HepG2 (cell line): Measurements from ENCODE around the gene TP63. TPM values are rescaled to one million over a fixed set of nuclear protein-coding genes. Genes with fewer than 3 reads are reported as not detected.

Source experiments
- ATAC-seq: fragments of 200-7000 bp; cut with Tn5 transposase; 3 replicates; pipeline ENCODE4 v1.9.1; 2020; ENCODE audit warnings: mild to moderate bottlenecking, moderate library complexity
- BruUV-seq: library from RNA; stranded (reverse); fragments of 400-500 nt; replicated peaks from 2 replicates; lab custom pipeline; 2021; lab: Mats Ljungman, UMichigan
- CTCF ChIA-PET: fragments of 300-600 bp; formaldehyde crosslinking; extraction: SDS; loops from one replicate; lab custom pipeline; 2021; ENCODE audit warnings: low total read pairs, inconsistent platforms, low intra/inter-chr PET ratio; lab: Yijun Ruan, JAX
- POLR2A ChIA-PET: fragments of 350-600 bp; sonication (Branson Sonifier 250); formaldehyde crosslinking; loops from one replicate; lab custom pipeline; 2020; ENCODE audit warnings: antibody characterized with exemption, inconsistent platforms; lab: Yijun Ruan, JAX
- DNase-seq: peaks from one replicate; pipeline ENCODE4 v3.0.0-alpha.2; 2015; ENCODE audit warnings: low spot score
- FAIRE-seq: peaks from 3 replicates; lab custom pipeline; 2011; peaks lifted over from hg19 to GRCh38; lab: Jason Lieb, UNC
- H2AFZ ChIP-seq: one replicate; pipeline ENCODE4 v1.6.1; 2011; ENCODE audit warnings: low read length, inconsistent platforms
- H3K27ac ChIP-seq: fragments of 300-600 bp; 3 replicates; pipeline ENCODE4 v1.8.0; 2011; ENCODE audit warnings: mixed run types, mild to moderate bottlenecking, mixed read lengths, low read length, inconsistent platforms; ENCODE audit not compliant: insufficient read depth; ENCODE audit errors: extremely low read length
- H3K27me3 ChIP-seq, 2 experiments: fragments of 200-600 bp in 1 of 2; 2 replicates in 1 of 2; 3 replicates in 1 of 2; pipeline versions ENCODE4 v1.6.0 to v1.8.0; 2011; ENCODE audit warnings: low read length in 2 of 2, mild to moderate bottlenecking in 2 of 2, moderate library complexity in 2 of 2, inconsistent platforms in 1 of 2; ENCODE audit not compliant: insufficient read depth in 2 of 2, control insufficient read depth in 1 of 2
- H3K36me3 ChIP-seq, 2 experiments: fragments of 200-600 bp in 1 of 2; replicated peaks in 1 of 2; 2 replicates in 1 of 2; 3 replicates in 1 of 2; pipeline versions ENCODE4 v1.5.1 to v1.8.0; 2011; ENCODE audit warnings: low read length in 2 of 2, inconsistent platforms in 1 of 2; ENCODE audit not compliant: insufficient read depth in 2 of 2, control insufficient read depth in 1 of 2
- H3K4me1 ChIP-seq: 2 replicates; pipeline ENCODE4 v1.5.1; 2012; ENCODE audit warnings: low read length, inconsistent platforms; ENCODE audit not compliant: insufficient read depth
- H3K4me2 ChIP-seq: 2 replicates; pipeline ENCODE4 v1.6.0; 2011; ENCODE audit warnings: low read depth, low read length, inconsistent platforms
- H3K4me3 ChIP-seq, 3 experiments: fragments of 200-600 bp in 1 of 3; sonication (generic), shearing (Covaris generic) in 1 of 3; replicated peaks in 1 of 3; 2 replicates each; pipeline ENCODE4 v1.5.1; 2011 to 2016; ENCODE audit warnings: low read length in 3 of 3, inconsistent platforms in 2 of 3, low read depth in 2 of 3, mild to moderate bottlenecking in 2 of 3, control low read depth in 1 of 3, mixed read lengths in 1 of 3; ENCODE audit not compliant: insufficient read depth in 1 of 3
- H3K79me2 ChIP-seq: one replicate; pipeline ENCODE4 v1.6.1; 2011; ENCODE audit warnings: low read length, inconsistent platforms; ENCODE audit not compliant: insufficient read depth
- H3K9ac ChIP-seq: 2 replicates; pipeline ENCODE4 v1.6.0; 2011; ENCODE audit warnings: mild to moderate bottlenecking, low read depth, low read length, inconsistent platforms; ENCODE audit not compliant: insufficient read depth
- H3K9me3 ChIP-seq: 2 replicates; pipeline ENCODE4 v1.5.1; 2012; ENCODE audit warnings: mild to moderate bottlenecking, low read length
- H4K20me1 ChIP-seq: 2 replicates; pipeline ENCODE4 v1.6.0; 2011; ENCODE audit warnings: inconsistent platforms, mild to moderate bottlenecking, low read length, moderate library complexity; ENCODE audit not compliant: insufficient read depth
- ARNTL ChIP-seq: sonication (generic); formaldehyde crosslinking; IDR thresholded peaks from 2 replicates; pipeline ENCODE4 v1.4.0; 2020; ENCODE audit warnings: mild to moderate bottlenecking, missing genetic modification reagents
- EEA1 ChIP-seq: sonication (generic); formaldehyde crosslinking; IDR thresholded peaks from 2 replicates; pipeline ENCODE4 v1.5.1; 2020; ENCODE audit warnings: mild to moderate bottlenecking, missing genetic modification reagents, borderline replicate concordance
- NFYB ChIP-seq: sonication (generic); formaldehyde crosslinking; IDR thresholded peaks from 2 replicates; pipeline ENCODE4 v1.4.0; 2020; ENCODE audit warnings: missing genetic modification reagents
- NFYC ChIP-seq: IDR thresholded peaks from 2 replicates; pipeline ENCODE4 v1.6.1; 2016; ENCODE audit warnings: missing genetic modification reagents, missing compliant biosample characterization
- POLR2AphosphoS5 ChIP-seq: IDR thresholded peaks from 2 replicates; pipeline ENCODE4 v1.6.1; 2012; ENCODE audit warnings: low read depth, low read length
- ZMYM2 ChIP-seq: sonication (generic); formaldehyde crosslinking; IDR thresholded peaks from 2 replicates; pipeline ENCODE4 v1.8.0; 2022; ENCODE audit warnings: mild to moderate bottlenecking, missing genetic modification reagents
- WGBS: methylation state at CpG from one replicate; pipeline ENCODE4 v1.1.6; 2017; ENCODE audit warnings: low lambda C conversion rate; 5-methylcytosine and 5-hydroxymethylcytosine counted together
- in situ Hi-C: cut with HindIII; loops from 2 replicates; pipeline ENCODE4 v1.10.0; 2017; ENCODE audit warnings: low pct_unique_long_range_greater_than_20kb; ENCODE audit not compliant: extremely low pct_ligation_motif_present
- intact Hi-C: fragments of 100-400 bp; cut with micrococcal nuclease; formaldehyde crosslinking; loops from one replicate; pipeline ENCODE4 v1.10.0; 2022; ENCODE audit not compliant: unreplicated experiment
- polyA plus RNA-seq, 8 experiments: library from polyadenylated mRNA; depleted of rRNA in 3 of 8; stranded (reverse) in 7 of 8; unstranded in 1 of 8; fragments of >200 nt; fragmentation: Illumina TruSeq in 4 of 8; extraction: Trizol in 4 of 8; gene quantifications; 2 replicates each; pipeline versions ENCODE4 v1.2.1 to v1.2.3, GENCODE V29; 2011 to 2016; ENCODE audit warnings: low read depth in 4 of 8, missing spikeins in 1 of 8, mixed read lengths in 1 of 8; ENCODE audit not compliant: insufficient read depth in 1 of 8
- total RNA-seq, 5 experiments: library from RNA; depleted of rRNA; stranded (reverse); fragments of >200 nt; fragmentation: Illumina TruSeq; extraction: Trizol; gene quantifications; 2 replicates each; pipeline ENCODE4 v1.2.3, GENCODE V29; 2016; ENCODE audit warnings: low read depth in 1 of 5
- TF ChIP-seq, protein P1 (sequence below): sonication (generic); formaldehyde crosslinking; IDR thresholded peaks from 2 replicates; pipeline ENCODE4 v1.4.0; 2020; ENCODE audit warnings: missing genetic modification reagents
- TF ChIP-seq, protein P2 (sequence below): sonication (generic); formaldehyde crosslinking; IDR thresholded peaks from 2 replicates; pipeline ENCODE4 v1.4.0; 2020; ENCODE audit warnings: missing genetic modification reagents, borderline replicate concordance
- TF ChIP-seq, protein P3 (sequence below): IDR thresholded peaks from 2 replicates; pipeline ENCODE4 v1.6.1; 2012; ENCODE audit warnings: inconsistent platforms

Gene TP63
- total and polyA plus RNA-seq, 2 of the 13 experiments (the other 11 are each of a cell fraction or from before 2014, with no cell fraction given), result not detected

DNA sequence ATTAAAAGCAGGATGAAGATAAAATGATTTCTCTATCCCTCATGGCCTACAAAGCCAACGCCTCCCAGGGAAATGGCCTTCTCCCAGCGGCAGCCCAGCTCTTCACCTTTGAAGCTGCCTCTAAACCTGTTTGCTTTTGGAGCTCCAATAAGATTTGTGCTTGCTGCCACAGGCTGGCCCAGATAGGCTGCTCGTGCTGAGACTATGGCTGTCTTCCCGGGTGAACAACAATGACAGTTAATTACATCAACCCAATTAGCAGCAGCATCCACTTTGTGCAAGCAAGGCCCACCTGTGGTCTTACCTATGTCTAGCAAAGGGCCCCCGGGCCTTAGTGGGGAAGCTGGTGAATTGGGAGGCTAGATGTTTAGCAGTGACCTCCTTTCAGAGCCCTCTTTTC lies 309.9 kb downstream of the TP63 start:
- ATAC-seq (peak; percentile 86), DNase-seq (peak; percentile 21), FAIRE-seq (no peak)
- Histone ChIP-seq H3K79me2 (no peaks in the 10 kb centered on the region), H3K9me3 (no peaks in the 10 kb centered on the region), H3K27me3 (no peaks in the 10 kb centered on the region), H3K4me3 (no peak overlapping the region), H3K4me2 (peak overlapping the region; percentile 62), H3K9ac (no peak overlapping the region), H3K27ac (no peak overlapping the region), H3K36me3 (no peaks in the 10 kb centered on the region), H2AFZ (no peak overlapping the region), H4K20me1 (no peaks in the 10 kb centered on the region), H3K4me1 (peaks cover 22% of the 10 kb centered on the region)
- 2% methylated on average over 5 of the region's 5 CpGs for WGBS
- TF ChIP-seq NFYB (peak; percentile 31; the same call in 1 of the 2 replicates), EEA1 (CRISPR knock-in tag) (no peak), POLR2AphosphoS5 (no peak), ARNTL (CRISPR knock-in tag) (no peak), ZMYM2 (CRISPR knock-in tag) (no peak), NFYC (CRISPR knock-in tag) (peak; percentile 37; the same call in 1 of the 2 replicates)
- TF ChIP-seq, protein P1, sequence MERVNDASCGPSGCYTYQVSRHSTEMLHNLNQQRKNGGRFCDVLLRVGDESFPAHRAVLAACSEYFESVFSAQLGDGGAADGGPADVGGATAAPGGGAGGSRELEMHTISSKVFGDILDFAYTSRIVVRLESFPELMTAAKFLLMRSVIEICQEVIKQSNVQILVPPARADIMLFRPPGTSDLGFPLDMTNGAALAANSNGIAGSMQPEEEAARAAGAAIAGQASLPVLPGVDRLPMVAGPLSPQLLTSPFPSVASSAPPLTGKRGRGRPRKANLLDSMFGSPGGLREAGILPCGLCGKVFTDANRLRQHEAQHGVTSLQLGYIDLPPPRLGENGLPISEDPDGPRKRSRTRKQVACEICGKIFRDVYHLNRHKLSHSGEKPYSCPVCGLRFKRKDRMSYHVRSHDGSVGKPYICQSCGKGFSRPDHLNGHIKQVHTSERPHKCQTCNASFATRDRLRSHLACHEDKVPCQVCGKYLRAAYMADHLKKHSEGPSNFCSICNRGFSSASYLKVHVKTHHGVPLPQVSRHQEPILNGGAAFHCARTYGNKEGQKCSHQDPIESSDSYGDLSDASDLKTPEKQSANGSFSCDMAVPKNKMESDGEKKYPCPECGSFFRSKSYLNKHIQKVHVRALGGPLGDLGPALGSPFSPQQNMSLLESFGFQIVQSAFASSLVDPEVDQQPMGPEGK, result no peak
- TF ChIP-seq, protein P2, sequence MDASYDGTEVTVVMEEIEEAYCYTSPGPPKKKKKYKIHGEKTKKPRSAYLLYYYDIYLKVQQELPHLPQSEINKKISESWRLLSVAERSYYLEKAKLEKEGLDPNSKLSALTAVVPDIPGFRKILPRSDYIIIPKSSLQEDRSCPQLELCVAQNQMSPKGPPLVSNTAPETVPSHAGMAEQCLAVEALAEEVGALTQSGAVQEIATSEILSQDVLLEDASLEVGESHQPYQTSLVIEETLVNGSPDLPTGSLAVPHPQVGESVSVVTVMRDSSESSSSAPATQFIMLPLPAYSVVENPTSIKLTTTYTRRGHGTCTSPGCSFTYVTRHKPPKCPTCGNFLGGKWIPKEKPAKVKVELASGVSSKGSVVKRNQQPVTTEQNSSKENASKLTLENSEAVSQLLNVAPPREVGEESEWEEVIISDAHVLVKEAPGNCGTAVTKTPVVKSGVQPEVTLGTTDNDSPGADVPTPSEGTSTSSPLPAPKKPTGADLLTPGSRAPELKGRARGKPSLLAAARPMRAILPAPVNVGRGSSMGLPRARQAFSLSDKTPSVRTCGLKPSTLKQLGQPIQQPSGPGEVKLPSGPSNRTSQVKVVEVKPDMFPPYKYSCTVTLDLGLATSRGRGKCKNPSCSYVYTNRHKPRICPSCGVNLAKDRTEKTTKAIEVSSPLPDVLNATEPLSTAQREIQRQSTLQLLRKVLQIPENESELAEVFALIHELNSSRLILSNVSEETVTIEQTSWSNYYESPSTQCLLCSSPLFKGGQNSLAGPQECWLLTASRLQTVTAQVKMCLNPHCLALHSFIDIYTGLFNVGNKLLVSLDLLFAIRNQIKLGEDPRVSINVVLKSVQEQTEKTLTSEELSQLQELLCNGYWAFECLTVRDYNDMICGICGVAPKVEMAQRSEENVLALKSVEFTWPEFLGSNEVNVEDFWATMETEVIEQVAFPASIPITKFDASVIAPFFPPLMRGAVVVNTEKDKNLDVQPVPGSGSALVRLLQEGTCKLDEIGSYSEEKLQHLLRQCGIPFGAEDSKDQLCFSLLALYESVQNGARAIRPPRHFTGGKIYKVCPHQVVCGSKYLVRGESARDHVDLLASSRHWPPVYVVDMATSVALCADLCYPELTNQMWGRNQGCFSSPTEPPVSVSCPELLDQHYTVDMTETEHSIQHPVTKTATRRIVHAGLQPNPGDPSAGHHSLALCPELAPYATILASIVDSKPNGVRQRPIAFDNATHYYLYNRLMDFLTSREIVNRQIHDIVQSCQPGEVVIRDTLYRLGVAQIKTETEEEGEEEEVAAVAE (CRISPR knock-in tag), result peak; percentile 92
- TF ChIP-seq, protein P3, sequence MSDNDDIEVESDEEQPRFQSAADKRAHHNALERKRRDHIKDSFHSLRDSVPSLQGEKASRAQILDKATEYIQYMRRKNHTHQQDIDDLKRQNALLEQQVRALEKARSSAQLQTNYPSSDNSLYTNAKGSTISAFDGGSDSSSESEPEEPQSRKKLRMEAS, result peak; percentile 47
- in situ Hi-C loops, result no loop called here
- intact Hi-C loops, result no loop called here
- POLR2A ChIA-PET, result no interaction called here
- CTCF ChIA-PET, result no interaction called here
- no TSS peak for BruUV-seq
